ENCODE data around the gene GIPC2.
"Not testable (repeated sequence)": the region's sequence is repeated elsewhere in the genome, so short reads cannot be mapped to it uniquely, and the experiment has no call there.

GRCh38 chr1:78120485-78120884 lies 74.7 kb downstream of the GIPC2 start:
- not testable (repeated sequence) for TF ChIP-seq CTCF, POLR2A (IDR thresholded peaks at IDR 0.05)

All from adrenal gland (tissue), 5 donors.